NCI-H2227 (cell line): ENCODE measurements around the gene UPF3A.
"Not testable (repeated sequence)": the region's sequence is repeated elsewhere in the genome, so short reads cannot be mapped to it uniquely, and the experiment has no call there.

Source experiments
- DNase-seq: peaks from one replicate; lab custom pipeline; 2025; ENCODE audit not compliant: unreplicated experiment; lab: John Stamatoyannopoulos, UW

The UPF3A gene

GRCh38 chr13:114281351-114282040 is at the start of gene UPF3A:
UPF3A (plus strand) TSS chr13:114281601; CDS start chr13:114281640, 39 bp downstream.
- DNase-seq, result peak; percentile 94

- DNase-seq, result no peak
Measured at GRCh38 chr13:114231886-114232285, 49.5 kb upstream of the UPF3A start.

GRCh38 chr13:114234266-114234644 is 47.1 kb upstream of the UPF3A start:
- no peak for DNase-seq

GRCh38 chr13:114234645-114235421 is 46.6 kb upstream of the UPF3A start, which contains the start of gene CDC16:
CDC16 (plus strand) TSS chr13:114234897; CDS start chr13:114235085, 188 bp downstream.
- peak; percentile 93 for DNase-seq

GRCh38 chr13:114235697-114236096 is 45.7 kb upstream of the UPF3A start:
- no peak for DNase-seq

GRCh38 chr13:114236227-114236626 is 45.2 kb upstream of the UPF3A start:
- no peak for DNase-seq

- no peak for DNase-seq
Measured at GRCh38 chr13:114237415-114238112, 43.8 kb upstream of the UPF3A start.

GRCh38 chr13:114241918-114242317 is 39.5 kb upstream of the UPF3A start:
- DNase-seq, result no peak

- no peak for DNase-seq
Measured at GRCh38 chr13:114243971-114244370, 37.4 kb upstream of the UPF3A start.

GRCh38 chr13:114244637-114245036 is 36.8 kb upstream of the UPF3A start:
- no peak for DNase-seq

GRCh38 chr13:114248011-114248410 is 33.4 kb upstream of the UPF3A start:
- DNase-seq, result no peak

GRCh38 chr13:114249077-114249476 is 32.3 kb upstream of the UPF3A start:
- peak; percentile 6 for DNase-seq

- DNase-seq, result not testable (repeated sequence)
Measured at GRCh38 chr13:114251639-114252440, 29.6 kb upstream of the UPF3A start.

- no peak for DNase-seq
Measured at GRCh38 chr13:114256547-114256946, 24.9 kb upstream of the UPF3A start.

- DNase-seq, result no peak
Measured at GRCh38 chr13:114257014-114257413, 24.4 kb upstream of the UPF3A start.

- no peak for DNase-seq
Measured at GRCh38 chr13:114258589-114258988, 22.8 kb upstream of the UPF3A start.

- no peak for DNase-seq
Measured at GRCh38 chr13:114259374-114259773, 22.0 kb upstream of the UPF3A start.

- no peak for DNase-seq
Measured at GRCh38 chr13:114259974-114260373, 21.4 kb upstream of the UPF3A start.

GRCh38 chr13:114260814-114261213 is 20.6 kb upstream of the UPF3A start:
- no peak for DNase-seq

- DNase-seq, result no peak
Measured at GRCh38 chr13:114261328-114261965, 20.0 kb upstream of the UPF3A start.
